ENCODE measurements around the gene DEFB115.

The DEFB115 gene

DNA sequence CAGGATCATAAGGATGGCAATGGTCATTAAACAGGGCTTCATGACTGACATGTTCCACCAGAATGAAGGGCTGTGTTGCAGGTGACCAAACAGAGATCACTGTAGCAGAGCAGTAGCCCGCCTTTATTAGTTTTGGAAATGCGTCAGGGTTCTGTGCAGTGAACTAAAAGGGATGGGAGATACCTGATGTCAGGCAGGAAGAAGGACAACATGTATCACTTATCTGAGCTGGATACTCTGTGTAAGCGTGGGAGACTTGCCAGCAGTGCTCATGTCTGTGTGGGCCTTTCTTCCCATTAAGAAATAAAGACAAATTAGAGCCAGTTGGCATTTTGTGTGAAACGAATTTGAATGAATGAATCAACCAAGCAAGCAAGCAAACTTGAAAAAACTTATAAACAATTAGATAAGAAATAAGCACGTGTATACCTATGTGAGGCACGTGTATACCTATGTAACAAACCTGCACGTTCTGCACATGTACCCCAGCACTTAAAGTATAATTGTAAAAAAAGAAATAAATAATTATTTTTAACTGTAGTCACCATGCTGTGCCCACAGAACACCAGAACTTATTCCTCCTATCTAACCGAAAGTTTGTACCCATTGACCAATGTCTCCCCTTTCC, 51.2 kb downstream of the DEFB115 start, which contains the start of gene DEFB116 (continued):
- TF ChIP-seq, protein P1, sequence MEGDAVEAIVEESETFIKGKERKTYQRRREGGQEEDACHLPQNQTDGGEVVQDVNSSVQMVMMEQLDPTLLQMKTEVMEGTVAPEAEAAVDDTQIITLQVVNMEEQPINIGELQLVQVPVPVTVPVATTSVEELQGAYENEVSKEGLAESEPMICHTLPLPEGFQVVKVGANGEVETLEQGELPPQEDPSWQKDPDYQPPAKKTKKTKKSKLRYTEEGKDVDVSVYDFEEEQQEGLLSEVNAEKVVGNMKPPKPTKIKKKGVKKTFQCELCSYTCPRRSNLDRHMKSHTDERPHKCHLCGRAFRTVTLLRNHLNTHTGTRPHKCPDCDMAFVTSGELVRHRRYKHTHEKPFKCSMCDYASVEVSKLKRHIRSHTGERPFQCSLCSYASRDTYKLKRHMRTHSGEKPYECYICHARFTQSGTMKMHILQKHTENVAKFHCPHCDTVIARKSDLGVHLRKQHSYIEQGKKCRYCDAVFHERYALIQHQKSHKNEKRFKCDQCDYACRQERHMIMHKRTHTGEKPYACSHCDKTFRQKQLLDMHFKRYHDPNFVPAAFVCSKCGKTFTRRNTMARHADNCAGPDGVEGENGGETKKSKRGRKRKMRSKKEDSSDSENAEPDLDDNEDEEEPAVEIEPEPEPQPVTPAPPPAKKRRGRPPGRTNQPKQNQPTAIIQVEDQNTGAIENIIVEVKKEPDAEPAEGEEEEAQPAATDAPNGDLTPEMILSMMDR (tag by site-specific recombination; IDR thresholded peaks at IDR 0.05) = no peak
- no peak for TF ChIP-seq ZNF404 (tag by site-specific recombination; IDR thresholded peaks at IDR 0.05)
- TF ChIP-seq ZNF501 (tag by site-specific recombination; IDR thresholded peaks at IDR 0.05) = no peak
- TF ChIP-seq, protein P2, sequence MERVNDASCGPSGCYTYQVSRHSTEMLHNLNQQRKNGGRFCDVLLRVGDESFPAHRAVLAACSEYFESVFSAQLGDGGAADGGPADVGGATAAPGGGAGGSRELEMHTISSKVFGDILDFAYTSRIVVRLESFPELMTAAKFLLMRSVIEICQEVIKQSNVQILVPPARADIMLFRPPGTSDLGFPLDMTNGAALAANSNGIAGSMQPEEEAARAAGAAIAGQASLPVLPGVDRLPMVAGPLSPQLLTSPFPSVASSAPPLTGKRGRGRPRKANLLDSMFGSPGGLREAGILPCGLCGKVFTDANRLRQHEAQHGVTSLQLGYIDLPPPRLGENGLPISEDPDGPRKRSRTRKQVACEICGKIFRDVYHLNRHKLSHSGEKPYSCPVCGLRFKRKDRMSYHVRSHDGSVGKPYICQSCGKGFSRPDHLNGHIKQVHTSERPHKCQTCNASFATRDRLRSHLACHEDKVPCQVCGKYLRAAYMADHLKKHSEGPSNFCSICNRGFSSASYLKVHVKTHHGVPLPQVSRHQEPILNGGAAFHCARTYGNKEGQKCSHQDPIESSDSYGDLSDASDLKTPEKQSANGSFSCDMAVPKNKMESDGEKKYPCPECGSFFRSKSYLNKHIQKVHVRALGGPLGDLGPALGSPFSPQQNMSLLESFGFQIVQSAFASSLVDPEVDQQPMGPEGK (tag by site-specific recombination; IDR thresholded peaks at IDR 0.05) = no peak
- TF ChIP-seq, protein P3, sequence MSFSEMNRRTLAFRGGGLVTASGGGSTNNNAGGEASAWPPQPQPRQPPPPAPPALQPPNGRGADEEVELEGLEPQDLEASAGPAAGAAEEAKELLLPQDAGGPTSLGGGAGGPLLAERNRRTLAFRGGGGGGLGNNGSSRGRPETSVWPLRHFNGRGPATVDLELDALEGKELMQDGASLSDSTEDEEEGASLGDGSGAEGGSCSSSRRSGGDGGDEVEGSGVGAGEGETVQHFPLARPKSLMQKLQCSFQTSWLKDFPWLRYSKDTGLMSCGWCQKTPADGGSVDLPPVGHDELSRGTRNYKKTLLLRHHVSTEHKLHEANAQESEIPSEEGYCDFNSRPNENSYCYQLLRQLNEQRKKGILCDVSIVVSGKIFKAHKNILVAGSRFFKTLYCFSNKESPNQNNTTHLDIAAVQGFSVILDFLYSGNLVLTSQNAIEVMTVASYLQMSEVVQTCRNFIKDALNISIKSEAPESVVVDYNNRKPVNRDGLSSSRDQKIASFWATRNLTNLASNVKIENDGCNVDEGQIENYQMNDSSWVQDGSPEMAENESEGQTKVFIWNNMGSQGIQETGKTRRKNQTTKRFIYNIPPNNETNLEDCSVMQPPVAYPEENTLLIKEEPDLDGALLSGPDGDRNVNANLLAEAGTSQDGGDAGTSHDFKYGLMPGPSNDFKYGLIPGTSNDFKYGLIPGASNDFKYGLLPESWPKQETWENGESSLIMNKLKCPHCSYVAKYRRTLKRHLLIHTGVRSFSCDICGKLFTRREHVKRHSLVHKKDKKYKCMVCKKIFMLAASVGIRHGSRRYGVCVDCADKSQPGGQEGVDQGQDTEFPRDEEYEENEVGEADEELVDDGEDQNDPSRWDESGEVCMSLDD (tag by site-specific recombination; IDR thresholded peaks at IDR 0.05) = no peak
- TF ChIP-seq, protein P4, sequence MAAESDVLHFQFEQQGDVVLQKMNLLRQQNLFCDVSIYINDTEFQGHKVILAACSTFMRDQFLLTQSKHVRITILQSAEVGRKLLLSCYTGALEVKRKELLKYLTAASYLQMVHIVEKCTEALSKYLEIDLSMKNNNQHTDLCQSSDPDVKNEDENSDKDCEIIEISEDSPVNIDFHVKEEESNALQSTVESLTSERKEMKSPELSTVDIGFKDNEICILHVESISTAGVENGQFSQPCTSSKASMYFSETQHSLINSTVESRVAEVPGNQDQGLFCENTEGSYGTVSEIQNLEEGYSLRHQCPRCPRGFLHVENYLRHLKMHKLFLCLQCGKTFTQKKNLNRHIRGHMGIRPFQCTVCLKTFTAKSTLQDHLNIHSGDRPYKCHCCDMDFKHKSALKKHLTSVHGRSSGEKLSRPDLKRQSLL (tag by site-specific recombination; IDR thresholded peaks at IDR 0.05) = no peak
- no peak for TF ChIP-seq ZNF350 (tag by site-specific recombination; IDR thresholded peaks at IDR 0.05)
- TF ChIP-seq, protein P5, sequence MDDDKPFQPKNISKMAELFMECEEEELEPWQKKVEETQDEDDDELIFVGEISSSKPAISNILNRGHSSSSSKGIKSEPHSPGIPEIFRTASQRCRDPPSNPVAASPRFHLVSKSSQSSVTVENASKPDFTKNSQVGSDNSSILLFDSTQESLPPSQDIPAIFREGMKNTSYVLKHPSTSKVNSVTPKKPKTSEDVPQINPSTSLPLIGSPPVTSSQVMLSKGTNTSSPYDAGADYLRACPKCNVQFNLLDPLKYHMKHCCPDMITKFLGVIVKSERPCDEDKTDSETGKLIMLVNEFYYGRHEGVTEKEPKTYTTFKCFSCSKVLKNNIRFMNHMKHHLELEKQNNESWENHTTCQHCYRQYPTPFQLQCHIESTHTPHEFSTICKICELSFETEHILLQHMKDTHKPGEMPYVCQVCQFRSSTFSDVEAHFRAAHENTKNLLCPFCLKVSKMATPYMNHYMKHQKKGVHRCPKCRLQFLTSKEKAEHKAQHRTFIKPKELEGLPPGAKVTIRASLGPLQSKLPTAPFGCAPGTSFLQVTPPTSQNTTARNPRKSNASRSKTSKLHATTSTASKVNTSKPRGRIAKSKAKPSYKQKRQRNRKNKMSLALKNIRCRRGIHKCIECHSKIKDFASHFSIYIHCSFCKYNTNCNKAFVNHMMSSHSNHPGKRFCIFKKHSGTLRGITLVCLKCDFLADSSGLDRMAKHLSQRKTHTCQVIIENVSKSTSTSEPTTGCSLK (tag by site-specific recombination; IDR thresholded peaks at IDR 0.05) = no peak
- no peak for TF ChIP-seq ZIC2 (tag by site-specific recombination; IDR thresholded peaks at IDR 0.05)
- no peak for TF ChIP-seq ZNF248 (tag by site-specific recombination; IDR thresholded peaks at IDR 0.05)

Measured in HEK293 (cell line).